Erythroblast (primary cell): ENCODE results near the gene PPT2.

Source experiments
- GATA1 ChIP-seq: IDR thresholded peaks from 2 replicates; pipeline ENCODE4 v1.6.1; 2011; ENCODE audit warnings: low read depth, mild to moderate bottlenecking, control low read depth, low read length, moderate library complexity
- POLR2A ChIP-seq: IDR thresholded peaks from 2 replicates; pipeline ENCODE4 v1.6.1; 2011; ENCODE audit warnings: mild to moderate bottlenecking, low read length

GRCh38 chr6:32177788-32178546 is 24.0 kb downstream of the PPT2 start, which contains the start of gene RNF5:
- TF ChIP-seq POLR2A (peak; percentile 80), GATA1 (no peak)
